A673 (cell line): Measurements from ENCODE around the gene FXYD2.

ENCODE experiments used
- CTCF ChIP-seq: fragments of 300-800, 200-600 bp; sonication (generic); conservative IDR thresholded peaks from 2 replicates; pipeline ENCODE4 v1.5.1; 2017; ENCODE audit warnings: low read depth, mild to moderate bottlenecking, antibody characterized with exemption, low read length, moderate library complexity, mixed read lengths
- EZH2 ChIP-seq: fragments of 200-600 bp; sonication (generic); IDR thresholded peaks from 2 replicates; pipeline ENCODE4 v1.6.1; 2017; ENCODE audit warnings: borderline replicate concordance, low read depth, mild to moderate bottlenecking, mixed read lengths, antibody characterized with exemption, low read length; ENCODE audit not compliant: poor library complexity, severe bottlenecking

GRCh38 chr11:117860139-117860538 lies 35.6 kb upstream of the FXYD2 start:
- TF ChIP-seq CTCF (no peak), EZH2 (no peak)
